ENCODE data around the gene FAM237B.

Gene FAM237B

GRCh38 chr7:90290244-90291113 is 30.6 kb downstream of the FAM237B start:
- DNase-seq, result no peak

GRCh38 chr7:90288154-90288553 is 33.0 kb downstream of the FAM237B start:
- DNase-seq, result no peak

- no peak for DNase-seq
Observed at GRCh38 chr7:90276033-90276728, 44.9 kb downstream of the FAM237B start.

- DNase-seq, result no peak
Observed at GRCh38 chr7:90274161-90274560, 46.9 kb downstream of the FAM237B start.

GRCh38 chr7:90272242-90272641 is 48.9 kb downstream of the FAM237B start:
- no peak for DNase-seq

GRCh38 chr7:90271753-90272152 is 49.4 kb downstream of the FAM237B start:
- DNase-seq, result no peak

GRCh38 chr7:90270431-90271178 is 50.5 kb downstream of the FAM237B start:
- no peak for DNase-seq

GRCh38 chr7:90269163-90269562 is 51.9 kb downstream of the FAM237B start:
- DNase-seq, result no peak

GRCh38 chr7:90267263-90267858 is 53.7 kb downstream of the FAM237B start:
- DNase-seq, result no peak

- no peak for DNase-seq
Observed at GRCh38 chr7:90266808-90267207, 54.3 kb downstream of the FAM237B start.

All from NCI-H774 (cell line).